Measurements from ENCODE around the gene TRIM69.
"Not testable (repeated sequence)": the region's sequence is repeated elsewhere in the genome, so short reads cannot be mapped to it uniquely, and the experiment has no call there.

- not testable (repeated sequence) for TF ChIP-seq CTCF (IDR thresholded peaks at IDR 0.05; ENCODE audit: low read length); EZH2 (IDR thresholded peaks at IDR 0.05; ENCODE audit: borderline replicate concordance, low read length)
Measured at GRCh38 chr15:44700676-44701075, 35.7 kb upstream of the TRIM69 start.

Data from OCI-LY1 (cell line).